LNCAP (cell line): ENCODE data around the gene ARV1.

ENCODE experiments used
- TF ChIP-seq, protein P1 (sequence below): fragments of 450-650 bp; IDR thresholded peaks from 2 replicates; pipeline ENCODE4 v1.5.1; 2017; ENCODE audit warnings: mild to moderate bottlenecking

Gene ARV1

DNA sequence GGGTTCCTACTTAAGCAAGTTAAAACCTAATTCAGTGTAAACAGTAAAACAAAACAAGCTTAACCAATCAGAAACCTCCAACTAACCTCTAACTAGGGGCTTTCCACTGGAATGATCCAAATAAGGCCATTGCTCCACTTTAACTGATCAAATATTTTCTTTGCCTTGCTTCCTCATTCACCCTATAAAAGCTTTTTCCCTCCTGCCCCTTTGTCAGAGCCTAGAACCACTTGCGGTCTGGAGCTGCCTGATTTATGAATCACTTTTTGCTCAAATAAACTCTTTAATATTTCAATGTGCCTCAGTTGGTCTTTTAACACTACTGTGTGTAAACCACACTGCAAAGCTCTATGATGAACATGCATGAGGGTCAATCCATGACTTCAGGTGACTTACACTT is 65.7 kb downstream of the ARV1 start:
- TF ChIP-seq, protein P1, sequence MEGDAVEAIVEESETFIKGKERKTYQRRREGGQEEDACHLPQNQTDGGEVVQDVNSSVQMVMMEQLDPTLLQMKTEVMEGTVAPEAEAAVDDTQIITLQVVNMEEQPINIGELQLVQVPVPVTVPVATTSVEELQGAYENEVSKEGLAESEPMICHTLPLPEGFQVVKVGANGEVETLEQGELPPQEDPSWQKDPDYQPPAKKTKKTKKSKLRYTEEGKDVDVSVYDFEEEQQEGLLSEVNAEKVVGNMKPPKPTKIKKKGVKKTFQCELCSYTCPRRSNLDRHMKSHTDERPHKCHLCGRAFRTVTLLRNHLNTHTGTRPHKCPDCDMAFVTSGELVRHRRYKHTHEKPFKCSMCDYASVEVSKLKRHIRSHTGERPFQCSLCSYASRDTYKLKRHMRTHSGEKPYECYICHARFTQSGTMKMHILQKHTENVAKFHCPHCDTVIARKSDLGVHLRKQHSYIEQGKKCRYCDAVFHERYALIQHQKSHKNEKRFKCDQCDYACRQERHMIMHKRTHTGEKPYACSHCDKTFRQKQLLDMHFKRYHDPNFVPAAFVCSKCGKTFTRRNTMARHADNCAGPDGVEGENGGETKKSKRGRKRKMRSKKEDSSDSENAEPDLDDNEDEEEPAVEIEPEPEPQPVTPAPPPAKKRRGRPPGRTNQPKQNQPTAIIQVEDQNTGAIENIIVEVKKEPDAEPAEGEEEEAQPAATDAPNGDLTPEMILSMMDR: no peak

DNA sequence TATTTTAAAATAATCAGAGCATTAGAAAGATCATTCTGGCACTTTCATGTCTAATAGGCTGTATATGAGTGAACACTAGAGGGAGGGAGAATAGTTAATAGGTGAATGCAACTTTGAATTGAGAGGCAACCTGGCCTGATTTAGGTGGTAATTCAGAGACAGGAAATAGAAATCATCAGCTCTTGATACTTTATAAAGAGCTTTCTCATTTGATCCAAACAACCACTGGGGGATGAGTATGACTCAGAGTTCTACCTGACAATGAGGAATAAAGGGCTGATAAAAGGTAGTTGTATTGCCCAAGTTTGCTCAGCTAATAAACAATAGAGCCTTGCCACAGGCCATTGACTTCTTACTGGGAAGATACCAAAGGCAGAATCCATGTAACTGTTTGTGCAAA is 66.4 kb downstream of the ARV1 start:
- TF ChIP-seq, protein P1: no peak

DNA sequence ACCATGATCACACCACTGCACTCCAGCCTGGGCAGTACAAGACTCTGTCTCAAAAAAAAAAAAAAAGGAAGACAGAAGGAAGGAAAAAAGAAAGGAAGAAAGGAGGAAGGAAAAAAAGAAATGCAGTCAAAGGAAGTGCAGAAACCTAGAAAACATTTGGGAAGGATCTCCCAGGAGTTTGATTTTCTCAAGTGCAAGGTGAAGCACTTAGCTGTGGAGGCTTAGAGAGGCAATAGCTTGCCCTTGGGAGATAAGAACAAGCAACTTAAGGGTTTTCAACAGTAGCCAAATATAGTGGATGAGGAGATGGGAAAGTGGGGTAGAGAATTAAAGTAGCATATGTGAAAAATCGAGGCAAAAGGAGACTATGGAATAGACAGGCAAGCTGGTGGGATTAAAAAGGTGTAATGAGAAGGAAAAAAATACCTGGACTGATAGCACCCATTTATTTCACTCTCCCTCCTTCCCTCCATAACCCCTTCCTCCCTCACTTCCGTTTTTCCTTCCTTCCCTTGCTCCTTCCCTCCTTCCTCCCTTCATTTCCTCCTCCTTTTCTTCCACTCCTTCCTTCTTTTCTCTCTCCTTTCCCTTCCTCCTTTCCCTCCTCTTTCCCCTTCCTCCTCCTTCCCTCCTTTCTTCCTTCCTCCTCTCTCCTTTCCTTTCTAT is 68.0 kb downstream of the ARV1 start:
- TF ChIP-seq, protein P1: no peak

DNA sequence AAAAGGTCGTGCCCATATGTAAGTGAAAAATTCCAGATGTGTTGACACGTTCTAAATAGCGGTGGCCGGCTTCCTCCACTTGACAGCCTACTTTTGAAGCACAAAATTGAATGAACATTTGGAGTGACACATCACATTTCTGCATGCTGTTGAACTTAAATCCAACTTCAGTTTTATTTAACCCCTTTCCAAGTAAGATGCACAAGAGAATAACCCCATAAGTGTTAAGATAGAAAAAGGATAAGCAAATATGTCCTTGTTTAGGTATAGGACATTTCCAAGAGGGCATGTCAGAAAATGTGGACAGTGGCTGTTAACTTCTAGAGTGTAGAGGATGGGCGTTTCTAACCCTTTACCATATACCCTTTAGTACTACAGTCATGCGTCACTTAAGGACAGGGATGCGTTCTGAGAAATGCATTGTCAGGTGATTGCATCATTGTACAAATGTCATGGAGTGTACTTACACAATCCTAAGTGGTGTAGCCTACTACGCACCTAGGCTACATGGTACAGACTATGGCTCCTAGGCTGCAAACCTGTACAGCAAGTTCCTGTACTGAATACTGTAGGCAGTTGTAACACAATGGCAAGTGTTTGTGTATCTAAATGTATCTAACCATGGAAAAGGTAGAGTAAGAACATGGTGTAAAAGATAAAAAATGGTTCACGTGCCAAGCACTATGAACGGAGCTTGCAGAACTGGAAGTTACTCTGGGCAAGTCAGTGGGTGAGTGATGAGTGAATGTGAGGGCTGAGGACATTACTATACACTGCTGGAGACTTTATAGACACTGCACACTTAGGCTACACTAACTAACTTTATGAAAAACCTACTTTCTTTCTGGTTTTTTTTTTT is 70.5 kb downstream of the ARV1 start:
- TF ChIP-seq, protein P1: no peak
